Body of pancreas (tissue), 4 donors: ENCODE measurements around the gene ANKRD49.
A peak's percentile ranks its signal among the peaks of the same experiment; 100 is the strongest.

Experiments
- POLR2A ChIP-seq, 3 donors: fragments of 450-650 bp; IDR thresholded peaks; one replicate each; pipeline ENCODE4 v1.6.1; 2016; ENCODE audit warnings: antibody characterized with exemption in 3 of 3, mild to moderate bottlenecking in 2 of 3
- TF ChIP-seq, protein P1 (sequence below), 7 experiments: fragments of 450-650 bp in 4 of 7; fragments of 200-600 bp in 3 of 7; sonication (generic) in 3 of 7; IDR thresholded peaks; one replicate each; pipeline ENCODE4 v1.5.1; 2016 to 2019; ENCODE audit warnings: antibody characterized with exemption in 7 of 7

DNA sequence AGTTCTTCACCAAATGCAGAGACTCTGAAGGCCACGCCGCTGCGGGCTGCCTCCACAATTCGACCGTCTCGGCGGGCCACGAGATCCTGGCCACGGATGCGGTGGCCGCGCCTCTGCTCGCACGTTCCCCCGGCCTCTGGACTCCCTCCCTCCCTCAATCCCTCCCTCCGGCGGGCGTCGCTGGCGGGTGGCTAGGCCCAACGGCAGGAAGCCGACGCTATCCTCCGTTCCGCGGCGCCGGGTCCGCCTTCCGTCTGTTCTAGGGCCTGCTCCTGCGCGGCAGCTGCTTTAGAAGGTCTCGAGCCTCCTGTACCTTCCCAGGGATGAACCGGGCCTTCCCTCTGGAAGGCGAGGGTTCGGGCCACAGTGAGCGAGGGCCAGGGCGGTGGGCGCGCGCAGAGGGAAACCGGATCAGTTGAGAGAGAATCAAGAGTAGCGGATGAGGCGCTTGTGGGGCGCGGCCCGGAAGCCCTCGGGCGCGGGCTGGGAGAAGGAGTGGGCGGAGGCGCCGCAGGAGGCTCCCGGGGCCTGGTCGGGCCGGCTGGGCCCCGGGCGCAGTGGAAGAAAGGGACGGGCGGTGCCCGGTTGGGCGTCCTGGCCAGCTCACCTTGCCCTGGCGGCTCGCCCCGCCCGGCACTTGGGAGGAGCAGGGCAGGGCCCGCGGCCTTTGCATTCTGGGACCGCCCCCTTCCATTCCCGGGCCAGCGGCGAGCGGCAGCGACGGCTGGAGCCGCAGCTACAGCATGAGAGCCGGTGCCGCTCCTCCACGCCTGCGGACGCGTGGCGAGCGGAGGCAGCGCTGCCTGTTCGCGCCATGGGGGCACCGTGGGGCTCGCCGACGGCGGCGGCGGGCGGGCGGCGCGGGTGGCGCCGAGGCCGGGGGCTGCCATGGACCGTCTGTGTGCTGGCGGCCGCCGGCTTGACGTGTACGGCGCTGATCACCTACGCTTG lies 50.2 kb downstream of the ANKRD49 start, which contains the start of gene FUT4:
- TF ChIP-seq, protein P1, sequence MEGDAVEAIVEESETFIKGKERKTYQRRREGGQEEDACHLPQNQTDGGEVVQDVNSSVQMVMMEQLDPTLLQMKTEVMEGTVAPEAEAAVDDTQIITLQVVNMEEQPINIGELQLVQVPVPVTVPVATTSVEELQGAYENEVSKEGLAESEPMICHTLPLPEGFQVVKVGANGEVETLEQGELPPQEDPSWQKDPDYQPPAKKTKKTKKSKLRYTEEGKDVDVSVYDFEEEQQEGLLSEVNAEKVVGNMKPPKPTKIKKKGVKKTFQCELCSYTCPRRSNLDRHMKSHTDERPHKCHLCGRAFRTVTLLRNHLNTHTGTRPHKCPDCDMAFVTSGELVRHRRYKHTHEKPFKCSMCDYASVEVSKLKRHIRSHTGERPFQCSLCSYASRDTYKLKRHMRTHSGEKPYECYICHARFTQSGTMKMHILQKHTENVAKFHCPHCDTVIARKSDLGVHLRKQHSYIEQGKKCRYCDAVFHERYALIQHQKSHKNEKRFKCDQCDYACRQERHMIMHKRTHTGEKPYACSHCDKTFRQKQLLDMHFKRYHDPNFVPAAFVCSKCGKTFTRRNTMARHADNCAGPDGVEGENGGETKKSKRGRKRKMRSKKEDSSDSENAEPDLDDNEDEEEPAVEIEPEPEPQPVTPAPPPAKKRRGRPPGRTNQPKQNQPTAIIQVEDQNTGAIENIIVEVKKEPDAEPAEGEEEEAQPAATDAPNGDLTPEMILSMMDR (IDR thresholded peaks at IDR 0.05) = peak in 3 of 7 experiments; percentile 1 to 9 (median 8)
- peak; percentile 94 to 95 (median 94) for TF ChIP-seq POLR2A (IDR thresholded peaks at IDR 0.05)
